SJSA1 (cell line): ENCODE results near the gene ZFYVE1. TPM values are rescaled to one million over a fixed set of nuclear protein-coding genes. Genes with fewer than 3 reads are reported as not detected.
"Not testable (repeated sequence)": the region's sequence is repeated elsewhere in the genome, so short reads cannot be mapped to it uniquely, and the experiment has no call there.

ENCODE experiments used
- DNase-seq, 2 experiments: peaks; one replicate each; pipeline ENCODE4 v3.0.0-alpha.2; 2015 to 2020; ENCODE audit warnings: low spot score in 2 of 2, low read depth in 1 of 2
- H3K27ac ChIP-seq: fragments of 250-450 bp; sonication (Bioruptor Pico); 2 replicates; pipeline ENCODE4 v1.5.1; 2020; ENCODE audit warnings: mild to moderate bottlenecking, moderate library complexity
- H3K27me3 ChIP-seq: fragments of 250-450 bp; sonication (Bioruptor Pico); replicated peaks from 2 replicates; pipeline ENCODE4 v1.5.1; 2020; ENCODE audit warnings: mild to moderate bottlenecking, moderate library complexity
- H3K36me3 ChIP-seq: fragments of 250-450 bp; sonication (Bioruptor Pico); 2 replicates; pipeline ENCODE4 v1.5.1; 2020; ENCODE audit warnings: mild to moderate bottlenecking
- H3K4me1 ChIP-seq: fragments of 250-450 bp; sonication (Bioruptor Pico); replicated peaks from 2 replicates; pipeline ENCODE4 v1.6.1; 2021; ENCODE audit warnings: mild to moderate bottlenecking
- H3K4me3 ChIP-seq: fragments of 250-450 bp; sonication (Bioruptor Pico); 2 replicates; pipeline ENCODE4 v1.5.1; 2020; ENCODE audit warnings: mild to moderate bottlenecking
- H3K9me3 ChIP-seq: fragments of 250-450 bp; sonication (Bioruptor Pico); replicated peaks from 2 replicates; pipeline ENCODE4 v1.5.1; 2020; ENCODE audit warnings: mild to moderate bottlenecking
- total RNA-seq: library from RNA; depleted of rRNA; stranded (reverse); fragments of >200 nt; shearing (Covaris generic); gene quantifications from 2 replicates; pipeline ENCODE4 v1.2.3, GENCODE V29; 2014

Gene ZFYVE1
- total RNA-seq, 1 experiment from 2014 or later, result 6.6 TPM

GRCh38 chr14:72986857-72987256 is 40.0 kb downstream of the ZFYVE1 start:
- Histone ChIP-seq H3K27ac (no peak overlapping the region), H3K9me3 (no peaks in the 10 kb centered on the region), H3K36me3 (peaks cover 16% of the 10 kb centered on the region), H3K27me3 (no peaks in the 10 kb centered on the region), H3K4me3 (no peak overlapping the region), H3K4me1 (no peaks in the 10 kb centered on the region)
- no peak for DNase-seq

- Histone ChIP-seq H3K9me3 (no peaks in the 10 kb centered on the region), H3K27ac (no peak overlapping the region), H3K4me3 (no peak overlapping the region), H3K4me1 (no peaks in the 10 kb centered on the region), H3K27me3 (no peaks in the 10 kb centered on the region), H3K36me3 (peaks cover 14% of the 10 kb centered on the region)
- DNase-seq, result no peak
These were observed 40.7 kb downstream of the ZFYVE1 start for GRCh38 chr14:72986214-72986613.

GRCh38 chr14:72982146-72982708 is 44.7 kb downstream of the ZFYVE1 start:
- no peaks in the 10 kb centered on the region for H3K4me1 ChIP-seq
- no peak for DNase-seq
- no peak overlapping the region for H3K27ac ChIP-seq
- no peak overlapping the region for H3K4me3 ChIP-seq
- H3K27me3 ChIP-seq, result no peaks in the 10 kb centered on the region
- no peaks in the 10 kb centered on the region for H3K9me3 ChIP-seq
- peaks cover 15% of the 10 kb centered on the region for H3K36me3 ChIP-seq

- H3K27me3 ChIP-seq, result no peaks in the 10 kb centered on the region
- H3K9me3 ChIP-seq, result no peaks in the 10 kb centered on the region
- no peak overlapping the region for H3K27ac ChIP-seq
- H3K36me3 ChIP-seq, result peaks cover 20% of the 10 kb centered on the region
- no peak overlapping the region for H3K4me3 ChIP-seq
- no peak for DNase-seq
- no peaks in the 10 kb centered on the region for H3K4me1 ChIP-seq
These were observed 46.0 kb downstream of the ZFYVE1 start for GRCh38 chr14:72980863-72981262.

- peaks cover 33% of the 10 kb centered on the region for H3K36me3 ChIP-seq
These were observed 48.0 kb downstream of the ZFYVE1 start for GRCh38 chr14:72978856-72979255.

GRCh38 chr14:72975770-72976169 is 51.1 kb downstream of the ZFYVE1 start:
- H3K27me3 ChIP-seq, result no peaks in the 10 kb centered on the region
- H3K4me3 ChIP-seq, result no peak overlapping the region
- H3K9me3 ChIP-seq, result no peaks in the 10 kb centered on the region
- no peak for DNase-seq
- no peaks in the 10 kb centered on the region for H3K4me1 ChIP-seq
- H3K27ac ChIP-seq, result no peak overlapping the region
- peaks cover 41% of the 10 kb centered on the region for H3K36me3 ChIP-seq

More at GRCh38 chr14:72978856-72979255, 48.0 kb downstream of the ZFYVE1 start:
- DNase-seq, result no peak
- H3K27ac ChIP-seq, result no peak overlapping the region
- no peaks in the 10 kb centered on the region for H3K4me1 ChIP-seq
- H3K9me3 ChIP-seq, result no peaks in the 10 kb centered on the region
- H3K27me3 ChIP-seq, result no peaks in the 10 kb centered on the region
- H3K4me3 ChIP-seq, result no peak overlapping the region

GRCh38 chr14:72974661-72975060 is 52.2 kb downstream of the ZFYVE1 start:
- H3K4me3 ChIP-seq, result no peak overlapping the region
- DNase-seq, result no peak
- peaks cover 37% of the 10 kb centered on the region for H3K36me3 ChIP-seq
- H3K27me3 ChIP-seq, result no peaks in the 10 kb centered on the region
- no peaks in the 10 kb centered on the region for H3K4me1 ChIP-seq
- H3K9me3 ChIP-seq, result no peaks in the 10 kb centered on the region
- no peak overlapping the region for H3K27ac ChIP-seq

- Histone ChIP-seq H3K27me3 (no peaks in the 10 kb centered on the region), H3K9me3 (no peaks in the 10 kb centered on the region), H3K4me1 (no peaks in the 10 kb centered on the region), H3K36me3 (peaks cover 35% of the 10 kb centered on the region), H3K4me3 (no peak overlapping the region), H3K27ac (no peak overlapping the region)
- no peak for DNase-seq
These were observed 56.0 kb downstream of the ZFYVE1 start for GRCh38 chr14:72970824-72971434.

- no peaks in the 10 kb centered on the region for H3K9me3 ChIP-seq
- no peaks in the 10 kb centered on the region for H3K4me1 ChIP-seq
- H3K27me3 ChIP-seq, result no peaks in the 10 kb centered on the region
- DNase-seq, result no peak
- peaks cover 30% of the 10 kb centered on the region for H3K36me3 ChIP-seq
- no peak overlapping the region for H3K4me3 ChIP-seq
- H3K27ac ChIP-seq, result no peak overlapping the region
These were observed 56.8 kb downstream of the ZFYVE1 start for GRCh38 chr14:72970058-72970630.

- no peak for DNase-seq
- Histone ChIP-seq H3K36me3 (peaks cover 13% of the 10 kb centered on the region), H3K9me3 (no peaks in the 10 kb centered on the region), H3K27me3 (no peaks in the 10 kb centered on the region), H3K4me3 (no peak overlapping the region), H3K27ac (no peak overlapping the region), H3K4me1 (no peaks in the 10 kb centered on the region)
These were observed 58.6 kb downstream of the ZFYVE1 start for GRCh38 chr14:72968316-72968715.

- no peak overlapping the region for H3K4me3 ChIP-seq
- H3K4me1 ChIP-seq, result no peaks in the 10 kb centered on the region
- H3K27me3 ChIP-seq, result no peaks in the 10 kb centered on the region
- DNase-seq, result no peak
- peaks cover 7% of the 10 kb centered on the region for H3K36me3 ChIP-seq
- H3K27ac ChIP-seq, result no peak overlapping the region
- H3K9me3 ChIP-seq, result no peaks in the 10 kb centered on the region
These were observed 60.9 kb downstream of the ZFYVE1 start for GRCh38 chr14:72966038-72966437.

- Histone ChIP-seq H3K27me3 (no peaks in the 10 kb centered on the region), H3K4me1 (no peaks in the 10 kb centered on the region), H3K36me3 (peaks cover 3% of the 10 kb centered on the region; the same call in 1 of the 2 replicates), H3K4me3 (no peak overlapping the region), H3K27ac (no peak overlapping the region), H3K9me3 (no peaks in the 10 kb centered on the region)
- no peak for DNase-seq
These were observed 61.7 kb downstream of the ZFYVE1 start for GRCh38 chr14:72965249-72965648.

- Histone ChIP-seq H3K4me3 (no peak overlapping the region), H3K27ac (no peak overlapping the region), H3K27me3 (no peaks in the 10 kb centered on the region), H3K9me3 (no peaks in the 10 kb centered on the region), H3K36me3 (peaks cover 10% of the 10 kb centered on the region; the same call in 1 of the 2 replicates), H3K4me1 (no peaks in the 10 kb centered on the region)
- DNase-seq, result peak; percentile 56 to 61
These were observed 64.0 kb downstream of the ZFYVE1 start for GRCh38 chr14:72962829-72963312.

- DNase-seq, H3K9me3 ChIP-seq, H3K27me3 ChIP-seq, H3K4me1 ChIP-seq, H3K27ac ChIP-seq, H3K36me3 ChIP-seq, H3K4me3 ChIP-seq: not testable (repeated sequence)
These were observed 64.6 kb downstream of the ZFYVE1 start for GRCh38 chr14:72962336-72962754.
